Small intestine (tissue), 7 donors: ENCODE measurements around the gene IL6R. TPM values are rescaled to one million over a fixed set of nuclear protein-coding genes. Genes with fewer than 3 reads are reported as not detected.

Source experiments
- DNase-seq, 2 donors: peaks; one replicate each; pipeline versions ENCODE4 v3.0.0 to v3.0.0-alpha.2; 2013
- FAIRE-seq: peaks from 2 replicates; lab custom pipeline; 2012; peaks lifted over from hg19 to GRCh38; lab: Jason Lieb, UNC
- H3K27ac ChIP-seq, 3 donors: one replicate each; pipeline ENCODE4 v1.5.1; 2013; ENCODE audit warnings: low read length in 2 of 3, mild to moderate bottlenecking in 2 of 3, control low read depth in 1 of 3, inconsistent platforms in 1 of 3, low read depth in 1 of 3, moderate library complexity in 1 of 3
- H3K27me3 ChIP-seq, 3 donors: one replicate each; pipeline ENCODE4 v1.6.1; 2013; ENCODE audit warnings: low read length in 3 of 3, inconsistent platforms in 1 of 3; ENCODE audit not compliant: control insufficient read depth in 3 of 3, insufficient read depth in 3 of 3
- H3K36me3 ChIP-seq, 3 donors: one replicate each; pipeline ENCODE4 v1.6.1; 2013; ENCODE audit warnings: low read length in 3 of 3, inconsistent platforms in 1 of 3, low read depth in 1 of 3, mild to moderate bottlenecking in 1 of 3, moderate library complexity in 1 of 3; ENCODE audit not compliant: control insufficient read depth in 3 of 3, insufficient read depth in 2 of 3
- H3K4me1 ChIP-seq, 3 donors: one replicate each; pipeline ENCODE4 v1.6.1; 2013; ENCODE audit warnings: low read length in 2 of 3, inconsistent platforms in 1 of 3, low read depth in 1 of 3, mild to moderate bottlenecking in 1 of 3, moderate library complexity in 1 of 3; ENCODE audit not compliant: control insufficient read depth in 3 of 3, insufficient read depth in 2 of 3
- H3K4me3 ChIP-seq, 3 donors: one replicate each; pipeline ENCODE4 v1.5.1; 2013; ENCODE audit warnings: low read length in 3 of 3, control low read depth in 1 of 3, inconsistent platforms in 1 of 3, low read depth in 1 of 3, mild to moderate bottlenecking in 1 of 3, moderate library complexity in 1 of 3
- H3K9me3 ChIP-seq, 2 donors: one replicate each; pipeline ENCODE4 v1.6.1; 2013; ENCODE audit warnings: low read depth in 1 of 2, low read length in 1 of 2; ENCODE audit not compliant: control insufficient read depth in 2 of 2, insufficient read depth in 1 of 2
- WGBS, 3 donors: extraction: QIAGEN DNeasy Blood & Tissue Kit; methylation state at CpG; one replicate each; pipeline ENCODE4 v1.1.7; 2013; 5-methylcytosine and 5-hydroxymethylcytosine counted together
- polyA plus RNA-seq, 4 donors: library from polyadenylated mRNA; stranded (reverse) in 3 of 4; unstranded in 1 of 4; fragments of 200-250 nt in 3 of 4; fragments of 120-200 nt in 1 of 4; gene quantifications; one replicate each; pipeline versions ENCODE4 v1.2.1 to v1.2.3, GENCODE V29; 2013
- donor health status: healthy with polysubstance abuse.
- donor health status: control.
- donor health status: control.
- donor health status: Bipolar disorder and iron deficiency.
- donor health status: healthy.

The IL6R gene
- polyA plus RNA-seq, 4 donors: 8.8 to 21.2 (median 11.2) TPM

- Histone ChIP-seq H3K9me3 (no peaks in the 10 kb centered on the region), H3K4me1 (peaks cover 19 to 32% (median 28%) of the 10 kb centered on the region in 3 donors), H3K27ac (peak overlapping the region in 1 of 3 donors; percentile 36), H3K36me3 (no peaks in the 10 kb centered on the region), H3K4me3 (no peak overlapping the region), H3K27me3 (peaks cover 0 to 2% (median 0%) of the 10 kb centered on the region in 3 donors)
- DNase-seq (no peak), FAIRE-seq (no peak)
- WGBS, 3 donors: 83 to 93% (median 86%) methylated on average over 7 of the region's 7 CpGs
These were observed 18.8 kb downstream of the IL6R start for GRCh38 chr1:154423988-154424326.

DNA sequence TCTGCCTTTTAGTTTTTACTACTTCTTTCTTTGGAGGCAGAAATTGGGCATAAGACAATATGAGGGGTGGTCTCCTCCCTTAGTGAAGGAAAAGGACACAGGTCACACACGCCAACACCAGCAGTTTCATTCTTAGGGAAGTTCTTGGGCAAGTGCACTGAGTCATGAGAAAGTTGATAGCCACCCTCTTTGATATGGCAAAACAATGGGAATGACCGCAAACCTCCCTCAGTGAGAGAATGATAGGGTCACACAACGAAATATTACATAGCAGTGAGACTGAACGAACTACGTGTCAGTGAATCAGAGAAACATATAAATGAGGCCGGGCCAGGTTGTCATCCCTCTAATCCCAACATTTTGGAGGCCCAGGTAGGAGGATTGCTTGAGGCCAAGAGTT is 20.0 kb downstream of the IL6R start:
- H3K27ac ChIP-seq: peak overlapping the region in 1 of 3 donors; percentile 27
- H3K9me3 ChIP-seq: no peaks in the 10 kb centered on the region
- FAIRE-seq (no peak), DNase-seq (peak in 1 of 2 donors; percentile 62)
- H3K27me3 ChIP-seq: peaks cover 0 to 2% (median 0%) of the 10 kb centered on the region in 3 donors
- H3K4me3 ChIP-seq: no peak overlapping the region
- peaks cover 17 to 32% (median 18%) of the 10 kb centered on the region in 3 donors for H3K4me1 ChIP-seq
- WGBS, 3 donors: 45 to 76% (median 72%) methylated on average over 6 of the region's 6 CpGs
- no peaks in the 10 kb centered on the region for H3K36me3 ChIP-seq

DNA sequence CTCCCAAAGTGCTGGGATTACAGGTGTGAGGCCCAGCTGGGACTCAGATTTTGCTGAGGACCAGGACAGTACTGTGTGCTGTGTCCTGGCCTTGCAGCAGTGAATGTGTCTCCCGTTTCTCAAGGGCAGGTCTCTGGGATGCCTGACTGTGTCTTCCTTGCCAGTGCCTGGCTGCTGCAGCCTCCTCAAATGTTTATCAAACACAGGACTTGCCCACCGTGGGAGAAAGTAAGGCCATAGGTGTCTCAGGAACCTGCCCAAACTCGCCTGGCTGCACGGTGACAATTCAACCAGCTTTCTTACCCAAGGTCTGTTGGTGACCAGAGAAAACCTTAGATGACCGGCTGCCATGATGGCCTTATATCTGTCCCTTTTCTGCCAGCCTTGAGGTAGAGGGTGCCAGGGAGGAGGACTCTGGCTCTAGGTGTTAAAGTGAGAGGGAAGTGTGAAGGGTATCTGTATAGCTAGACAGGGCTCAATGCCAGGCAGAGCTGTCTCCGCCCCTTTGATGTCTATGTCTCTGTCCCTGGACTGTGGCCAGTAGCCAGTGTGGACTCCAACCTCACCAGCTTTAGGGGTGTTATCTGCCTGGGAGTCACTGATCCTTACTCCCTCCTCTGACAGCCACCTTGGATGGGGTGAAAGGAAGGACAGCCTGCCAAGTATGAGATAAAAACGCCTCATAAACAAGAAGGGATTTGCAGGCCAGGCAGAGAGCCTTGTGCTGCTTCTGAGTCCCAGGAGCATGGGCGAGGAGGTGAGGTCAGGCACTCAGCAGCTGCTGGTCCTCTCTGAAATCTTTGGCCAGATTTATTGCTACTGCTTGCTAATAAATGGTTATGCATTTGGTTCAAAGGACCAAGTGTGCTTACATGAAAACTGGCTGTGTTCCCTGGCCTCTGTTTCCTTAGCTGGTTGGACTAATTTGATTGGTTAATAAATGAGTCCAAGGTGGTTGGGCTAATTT is 22.3 kb downstream of the IL6R start:
- WGBS, 3 donors: 18 to 55% (median 31%) methylated on average over 8 of the region's 8 CpGs
- Histone ChIP-seq H3K36me3 (no peaks in the 10 kb centered on the region), H3K27me3 (no peaks in the 10 kb centered on the region), H3K4me1 (peaks cover 16 to 38% (median 17%) of the 10 kb centered on the region in 3 donors), H3K9me3 (no peaks in the 10 kb centered on the region), H3K4me3 (no peak overlapping the region), H3K27ac (peak overlapping the region; percentile 58 to 73 (median 67))
- peak; percentile 78 to 98 for DNase-seq
- no peak for FAIRE-seq

DNA sequence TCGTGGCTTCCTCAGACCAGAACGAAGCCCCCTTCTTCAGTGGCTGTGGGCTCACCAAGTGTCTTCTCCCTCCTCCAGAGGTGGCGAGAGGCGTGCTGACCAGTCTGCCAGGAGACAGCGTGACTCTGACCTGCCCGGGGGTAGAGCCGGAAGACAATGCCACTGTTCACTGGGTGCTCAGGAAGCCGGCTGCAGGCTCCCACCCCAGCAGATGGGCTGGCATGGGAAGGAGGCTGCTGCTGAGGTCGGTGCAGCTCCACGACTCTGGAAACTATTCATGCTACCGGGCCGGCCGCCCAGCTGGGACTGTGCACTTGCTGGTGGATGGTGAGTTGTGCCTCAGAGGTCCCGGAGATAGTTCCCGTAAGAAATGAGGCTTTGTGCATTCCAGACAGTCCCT is 24.0 kb downstream of the IL6R start:
- Histone ChIP-seq H3K27ac (no peak overlapping the region), H3K9me3 (no peaks in the 10 kb centered on the region), H3K4me1 (peaks cover 9 to 38% (median 17%) of the 10 kb centered on the region in 3 donors), H3K27me3 (no peaks in the 10 kb centered on the region), H3K36me3 (no peaks in the 10 kb centered on the region), H3K4me3 (no peak overlapping the region)
- FAIRE-seq (no peak), DNase-seq (no peak)
- whole genome bisulfite sequencing, 3 donors: 78 to 89% (median 87%) methylated on average over 14 to 15 of the region's 15 CpGs

DNA sequence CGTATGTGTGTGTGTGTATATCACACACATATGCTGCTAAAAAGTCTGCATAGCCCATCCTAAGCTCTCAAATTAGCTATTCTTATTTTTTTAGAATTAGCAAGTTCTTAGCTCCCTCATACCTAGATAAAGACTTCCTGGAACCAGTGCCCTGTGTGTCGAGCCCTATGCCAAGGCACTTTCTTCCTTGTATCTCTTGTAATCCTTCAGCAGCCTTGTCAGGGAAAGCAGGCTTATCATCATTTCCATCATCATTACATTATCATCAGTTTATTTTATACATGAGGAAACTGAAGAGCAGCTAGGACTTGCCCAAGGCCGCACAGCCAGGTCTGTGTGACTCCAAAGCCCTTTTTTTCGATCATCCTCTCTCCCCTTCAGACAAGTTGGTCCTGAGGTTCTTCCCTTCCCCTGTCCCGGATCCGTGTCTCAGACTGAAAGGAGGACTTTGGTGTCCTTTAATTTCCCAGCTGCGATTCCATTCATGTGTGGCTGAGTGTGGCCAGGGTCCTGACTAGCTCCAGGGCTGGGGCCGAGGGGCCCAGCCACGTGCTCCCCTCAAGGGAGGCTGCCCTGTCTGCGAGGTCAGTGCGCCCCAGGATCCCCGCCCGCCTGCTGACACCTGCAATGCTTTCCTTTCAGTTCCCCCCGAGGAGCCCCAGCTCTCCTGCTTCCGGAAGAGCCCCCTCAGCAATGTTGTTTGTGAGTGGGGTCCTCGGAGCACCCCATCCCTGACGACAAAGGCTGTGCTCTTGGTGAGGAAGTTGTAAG is 24.9 kb downstream of the IL6R start:
- WGBS, 3 donors: 26 to 68% (median 48%) methylated on average over 17 of the region's 17 CpGs
- FAIRE-seq (no peak), DNase-seq (peak in 1 of 2 donors; percentile 54)

DNA sequence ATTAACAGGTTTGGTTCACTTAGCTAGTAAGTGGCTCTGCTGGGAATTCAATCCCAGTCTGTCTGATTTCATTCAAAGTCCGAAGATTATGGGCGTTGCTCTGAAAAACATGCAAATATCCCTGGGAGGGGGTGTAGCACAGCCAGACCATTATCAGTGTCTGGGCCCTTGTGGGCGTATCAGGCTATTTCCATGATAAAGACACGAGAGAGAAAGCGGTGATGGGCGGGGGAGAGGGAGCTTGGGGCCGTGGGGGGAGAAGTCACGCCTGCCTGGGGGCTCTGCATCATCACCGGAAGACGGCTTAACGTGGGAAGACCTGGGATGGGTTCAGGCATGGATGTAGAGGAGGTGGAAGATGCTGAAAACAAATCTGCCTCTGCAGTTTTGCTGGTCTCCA is 25.8 kb downstream of the IL6R start:
- H3K4me1 ChIP-seq: peaks cover 4 to 38% (median 15%) of the 10 kb centered on the region in 3 donors
- no peak for FAIRE-seq
- H3K27ac ChIP-seq: peak overlapping the region in 2 of 3 donors; percentile 57 to 71
- peak; percentile 77 to 88 for DNase-seq
- no peaks in the 10 kb centered on the region for H3K27me3 ChIP-seq
- H3K36me3 ChIP-seq: peaks cover 0 to 2% (median under 1%) of the 10 kb centered on the region in 3 donors
- H3K9me3 ChIP-seq: no peaks in the 10 kb centered on the region
- 14 to 45% (median 42%) methylated on average over 11 of the region's 11 CpGs for WGBS, 3 donors
- H3K4me3 ChIP-seq: no peak overlapping the region

More for the DNA sequence above, 24.9 kb downstream of the IL6R start:
- H3K27me3 ChIP-seq: no peaks in the 10 kb centered on the region
- H3K4me3 ChIP-seq: no peak overlapping the region
- no peaks in the 10 kb centered on the region for H3K9me3 ChIP-seq
- H3K4me1 ChIP-seq: peaks cover 7 to 38% (median 17%) of the 10 kb centered on the region in 3 donors
- peaks cover 0 to 2% (median 0%) of the 10 kb centered on the region in 3 donors for H3K36me3 ChIP-seq
- H3K27ac ChIP-seq: peak overlapping the region in 2 of 3 donors; percentile 57 to 71

GRCh38 chr1:154431586-154432373 is 26.6 kb downstream of the IL6R start:
- DNase-seq (no peak), FAIRE-seq (no peak)
- peaks cover 4 to 38% (median 15%) of the 10 kb centered on the region in 3 donors for H3K4me1 ChIP-seq
- H3K36me3 ChIP-seq: peaks cover 0 to 4% (median 4%) of the 10 kb centered on the region in 3 donors
- no peaks in the 10 kb centered on the region for H3K27me3 ChIP-seq
- 65 to 77% (median 72%) methylated on average over 10 of the region's 10 CpGs for WGBS, 3 donors
- no peak overlapping the region for H3K4me3 ChIP-seq
- H3K27ac ChIP-seq: peak overlapping the region in 1 of 3 donors; percentile 32
- no peaks in the 10 kb centered on the region for H3K9me3 ChIP-seq
